ENCODE data around the gene ARFGEF3. TPM values are rescaled to one million over a fixed set of nuclear protein-coding genes. Genes with fewer than 3 reads are reported as not detected.

The ARFGEF3 gene
- total and polyA plus RNA-seq, 2 donors (not counting 1 experiment from before 2014, with no cell fraction given): under 0.01 to 0.14 TPM

DNA sequence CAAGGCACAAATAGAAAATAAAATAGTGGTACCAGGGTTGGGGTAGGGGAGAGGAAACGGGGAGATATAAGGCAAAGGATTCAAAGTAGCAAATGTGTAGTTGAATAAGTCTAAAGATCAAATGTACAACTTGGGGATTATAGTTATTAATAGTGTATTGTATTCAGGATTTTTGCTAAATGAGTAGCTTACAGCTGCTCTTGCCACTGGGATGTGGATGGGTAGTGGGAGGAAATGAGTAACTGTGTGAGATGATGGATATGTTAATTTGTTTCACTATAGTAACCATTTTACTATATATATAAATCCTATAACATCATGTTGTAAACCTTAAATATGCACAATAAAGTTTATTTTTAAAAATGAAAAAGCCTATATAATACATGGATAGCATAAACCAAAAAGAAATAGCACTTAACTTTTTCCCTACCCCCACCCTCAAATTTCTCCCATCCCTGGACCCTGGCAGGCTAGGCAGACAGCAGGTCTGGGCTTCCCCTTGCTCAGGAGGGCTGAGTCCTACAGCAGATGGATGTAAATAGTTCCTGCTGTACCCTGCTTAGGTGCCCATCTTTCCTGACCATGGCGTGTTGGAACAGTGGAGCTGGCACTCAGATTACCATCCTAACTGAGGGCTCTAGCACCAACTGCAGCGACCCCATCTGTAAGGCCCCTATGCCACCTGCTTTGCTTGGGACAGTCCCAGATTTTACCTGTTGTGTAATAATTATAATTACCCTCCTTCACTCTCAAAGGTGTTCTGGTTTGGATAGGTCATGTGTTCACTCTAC lies 85.1 kb downstream of the ARFGEF3 start:
- Histone ChIP-seq H3K27me3 (ENCODE audit: control insufficient read depth, insufficient read depth, low read length) (no peaks in the 10 kb centered on the region), H2AFZ (ENCODE audit: low read length) (no peak overlapping the region), H3K9ac (ENCODE audit: insufficient read depth, low read length) (no peak overlapping the region), H3K27ac (ENCODE audit: insufficient read depth, low read length) (no peak overlapping the region), H3K4me1 (ENCODE audit: control insufficient read depth, extremely low read depth, insufficient read depth, low read length) (no peaks in the 10 kb centered on the region), H3K4me2 (ENCODE audit: extremely low read depth, insufficient read depth, low read length) (no peak overlapping the region), H3K36me3 (ENCODE audit: control insufficient read depth, insufficient read depth, low read length) (no peaks in the 10 kb centered on the region), H4K20me1 (ENCODE audit: control insufficient read depth, extremely low read depth, insufficient read depth, low read length) (no peaks in the 10 kb centered on the region), H3K4me3 (replicated peaks in 1 of 4; ENCODE audit: control extremely low read depth in 1 of 4, insufficient read depth in 1 of 4, low read depth in 3 of 4, low read length in 4 of 4) (no peak overlapping the region), H3K9me3 (ENCODE audit: control insufficient read depth, insufficient read depth, low read depth, low read length) (no peaks in the 10 kb centered on the region), H3K79me2 (ENCODE audit: control insufficient read depth, insufficient read depth, low read length) (no peaks in the 10 kb centered on the region)
- no peak for TF ChIP-seq EZH2 (IDR thresholded peaks at IDR 0.05; ENCODE audit: low read length, missing control alignments)
- TF ChIP-seq, protein P1, sequence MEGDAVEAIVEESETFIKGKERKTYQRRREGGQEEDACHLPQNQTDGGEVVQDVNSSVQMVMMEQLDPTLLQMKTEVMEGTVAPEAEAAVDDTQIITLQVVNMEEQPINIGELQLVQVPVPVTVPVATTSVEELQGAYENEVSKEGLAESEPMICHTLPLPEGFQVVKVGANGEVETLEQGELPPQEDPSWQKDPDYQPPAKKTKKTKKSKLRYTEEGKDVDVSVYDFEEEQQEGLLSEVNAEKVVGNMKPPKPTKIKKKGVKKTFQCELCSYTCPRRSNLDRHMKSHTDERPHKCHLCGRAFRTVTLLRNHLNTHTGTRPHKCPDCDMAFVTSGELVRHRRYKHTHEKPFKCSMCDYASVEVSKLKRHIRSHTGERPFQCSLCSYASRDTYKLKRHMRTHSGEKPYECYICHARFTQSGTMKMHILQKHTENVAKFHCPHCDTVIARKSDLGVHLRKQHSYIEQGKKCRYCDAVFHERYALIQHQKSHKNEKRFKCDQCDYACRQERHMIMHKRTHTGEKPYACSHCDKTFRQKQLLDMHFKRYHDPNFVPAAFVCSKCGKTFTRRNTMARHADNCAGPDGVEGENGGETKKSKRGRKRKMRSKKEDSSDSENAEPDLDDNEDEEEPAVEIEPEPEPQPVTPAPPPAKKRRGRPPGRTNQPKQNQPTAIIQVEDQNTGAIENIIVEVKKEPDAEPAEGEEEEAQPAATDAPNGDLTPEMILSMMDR (conservative IDR thresholded peaks at IDR 0.05 in 1 of 2, IDR thresholded peaks at IDR 0.05 in 1 of 2; ENCODE audit: low read depth in 1 of 2, low read length in 2 of 2): no peak
- DNase-seq (ENCODE audit: low read depth in 2 of 2): peak in 1 of 2 donors; percentile 25

DNA sequence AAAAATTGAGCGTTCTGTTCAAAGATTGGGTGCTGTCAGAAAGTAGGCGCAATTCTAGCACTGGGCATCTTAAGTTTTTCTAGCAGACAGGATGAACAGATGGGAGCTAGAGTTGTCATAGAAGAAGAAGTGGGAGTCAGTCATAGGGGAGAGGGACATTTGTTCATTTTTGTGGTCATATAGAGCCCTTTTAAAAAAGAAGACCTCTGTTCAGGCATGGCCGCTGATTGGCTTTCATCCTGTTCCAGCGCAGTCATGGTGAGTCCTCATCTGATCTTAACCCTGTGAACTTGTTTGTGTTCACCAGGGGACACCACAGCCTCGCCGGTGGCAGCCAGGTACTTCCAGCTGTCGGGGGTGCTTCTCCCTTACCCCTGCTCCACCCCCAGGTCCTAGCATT lies 86.3 kb downstream of the ARFGEF3 start:
- no peak overlapping the region for H3K4me3 ChIP-seq (replicated peaks in 1 of 4; ENCODE audit: control extremely low read depth in 1 of 4, insufficient read depth in 1 of 4, low read depth in 3 of 4, low read length in 4 of 4)
- no peak for DNase-seq (ENCODE audit: low read depth in 2 of 2)
- H3K27ac ChIP-seq (ENCODE audit: insufficient read depth, low read length): no peak overlapping the region
- no peak overlapping the region for H2AFZ ChIP-seq (ENCODE audit: low read length)
- no peak overlapping the region for H3K9ac ChIP-seq (ENCODE audit: insufficient read depth, low read length)
- H3K27me3 ChIP-seq (ENCODE audit: control insufficient read depth, insufficient read depth, low read length): no peaks in the 10 kb centered on the region
- TF ChIP-seq EZH2 (IDR thresholded peaks at IDR 0.05; ENCODE audit: low read length, missing control alignments): no peak
- TF ChIP-seq, protein P1 (conservative IDR thresholded peaks at IDR 0.05 in 1 of 2, IDR thresholded peaks at IDR 0.05 in 1 of 2; ENCODE audit: low read depth in 1 of 2, low read length in 2 of 2): no peak
- no peak overlapping the region for H3K4me2 ChIP-seq (ENCODE audit: extremely low read depth, insufficient read depth, low read length)
- H3K9me3 ChIP-seq (ENCODE audit: control insufficient read depth, insufficient read depth, low read depth, low read length): no peaks in the 10 kb centered on the region
- no peaks in the 10 kb centered on the region for H3K79me2 ChIP-seq (ENCODE audit: control insufficient read depth, insufficient read depth, low read length)
- H3K36me3 ChIP-seq (ENCODE audit: control insufficient read depth, insufficient read depth, low read length): no peaks in the 10 kb centered on the region
- no peaks in the 10 kb centered on the region for H3K4me1 ChIP-seq (ENCODE audit: control insufficient read depth, extremely low read depth, insufficient read depth, low read length)
- H4K20me1 ChIP-seq (ENCODE audit: control insufficient read depth, extremely low read depth, insufficient read depth, low read length): no peaks in the 10 kb centered on the region

DNA sequence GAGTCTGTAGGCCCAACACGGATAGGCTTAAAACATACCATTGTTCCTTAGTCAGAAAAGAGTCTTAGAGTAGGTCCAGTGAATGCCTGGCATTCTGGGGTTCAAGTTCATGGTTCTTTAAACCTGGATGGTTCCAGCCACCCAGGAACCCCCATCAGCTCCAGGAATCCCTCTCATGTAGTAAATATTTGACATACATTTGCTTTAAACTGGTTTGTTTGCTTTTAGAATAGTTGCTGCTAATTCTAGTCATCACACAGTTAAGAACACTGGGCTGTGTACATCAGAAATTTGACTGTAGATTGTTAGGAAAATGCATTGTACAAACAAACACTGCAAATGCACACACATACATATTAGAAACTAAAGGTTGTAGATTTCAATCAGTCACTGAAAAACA lies 87.1 kb downstream of the ARFGEF3 start:
- Histone ChIP-seq H3K4me2 (ENCODE audit: extremely low read depth, insufficient read depth, low read length) (no peak overlapping the region), H3K4me1 (ENCODE audit: control insufficient read depth, extremely low read depth, insufficient read depth, low read length) (no peaks in the 10 kb centered on the region), H2AFZ (ENCODE audit: low read length) (no peak overlapping the region), H3K9ac (ENCODE audit: insufficient read depth, low read length) (no peak overlapping the region), H3K79me2 (ENCODE audit: control insufficient read depth, insufficient read depth, low read length) (no peaks in the 10 kb centered on the region), H3K27ac (ENCODE audit: insufficient read depth, low read length) (no peak overlapping the region), H3K27me3 (ENCODE audit: control insufficient read depth, insufficient read depth, low read length) (no peaks in the 10 kb centered on the region), H3K9me3 (ENCODE audit: control insufficient read depth, insufficient read depth, low read depth, low read length) (no peaks in the 10 kb centered on the region), H3K36me3 (ENCODE audit: control insufficient read depth, insufficient read depth, low read length) (no peaks in the 10 kb centered on the region), H3K4me3 (replicated peaks in 1 of 4; ENCODE audit: control extremely low read depth in 1 of 4, insufficient read depth in 1 of 4, low read depth in 3 of 4, low read length in 4 of 4) (no peak overlapping the region), H4K20me1 (ENCODE audit: control insufficient read depth, extremely low read depth, insufficient read depth, low read length) (no peaks in the 10 kb centered on the region)
- TF ChIP-seq EZH2 (IDR thresholded peaks at IDR 0.05; ENCODE audit: low read length, missing control alignments): no peak
- TF ChIP-seq, protein P1 (conservative IDR thresholded peaks at IDR 0.05 in 1 of 2, IDR thresholded peaks at IDR 0.05 in 1 of 2; ENCODE audit: low read depth in 1 of 2, low read length in 2 of 2): no peak
- DNase-seq (ENCODE audit: low read depth in 2 of 2): no peak
